Lung (tissue), 12 donors: ENCODE measurements around the gene OLR1. TPM values are rescaled to one million over a fixed set of nuclear protein-coding genes. Genes with fewer than 3 reads are reported as not detected.

Experiments used
- ATAC-seq: fragments of 200-7000 bp; cut with Tn5 transposase; one replicate; pipeline ENCODE4 v1.9.1; 2020; ENCODE audit warnings: moderate number of reproducible peaks; ENCODE audit not compliant: insufficient read depth, low FRiP score
- DNase-seq, 3 donors: peaks; one replicate each; pipeline ENCODE4 v3.0.0-alpha.2; 2013 to 2017
- H3K27ac ChIP-seq, 2 donors: one replicate each; pipeline ENCODE4 v1.5.1; 2013; ENCODE audit warnings: mild to moderate bottlenecking in 2 of 2, moderate library complexity in 2 of 2, control low read depth in 1 of 2, inconsistent platforms in 1 of 2, low read depth in 1 of 2, low read length in 1 of 2
- H3K27me3 ChIP-seq, 3 donors: one replicate each; pipeline ENCODE4 v1.5.1; 2013; ENCODE audit warnings: low read length in 2 of 3; ENCODE audit not compliant: control insufficient read depth in 3 of 3, insufficient read depth in 3 of 3
- H3K36me3 ChIP-seq, 4 donors: one replicate each; pipeline ENCODE4 v1.5.1; 2013; ENCODE audit warnings: low read length in 4 of 4, mild to moderate bottlenecking in 1 of 4, moderate library complexity in 1 of 4; ENCODE audit not compliant: control insufficient read depth in 4 of 4, insufficient read depth in 4 of 4
- H3K4me1 ChIP-seq, 5 donors: one replicate each; pipeline ENCODE4 v1.5.1; 2013; ENCODE audit warnings: low read length in 5 of 5, mild to moderate bottlenecking in 2 of 5, moderate library complexity in 1 of 5; ENCODE audit not compliant: control insufficient read depth in 5 of 5, insufficient read depth in 5 of 5
- H3K4me3 ChIP-seq: one replicate; pipeline ENCODE4 v1.5.1; 2013; ENCODE audit warnings: mild to moderate bottlenecking, control low read depth, moderate library complexity
- H3K9ac ChIP-seq, 2 donors: one replicate each; pipeline ENCODE4 v1.5.1; 2013; ENCODE audit warnings: low read length in 2 of 2, control low read depth in 1 of 2; ENCODE audit not compliant: insufficient read depth in 1 of 2
- H3K9me3 ChIP-seq, 4 donors: one replicate each; pipeline ENCODE4 v1.5.1; 2013; ENCODE audit warnings: low read length in 3 of 4, mild to moderate bottlenecking in 1 of 4, moderate library complexity in 1 of 4; ENCODE audit not compliant: control insufficient read depth in 4 of 4, insufficient read depth in 3 of 4
- WGBS, 2 donors: extraction: QIAGEN DNeasy Blood & Tissue Kit; methylation state at CpG; one replicate each; pipeline ENCODE4 v1.1.7; 2013; 5-methylcytosine and 5-hydroxymethylcytosine counted together
- polyA plus RNA-seq, 2 donors: library from polyadenylated mRNA; stranded (reverse); fragments of 200-250 nt; gene quantifications; one replicate each; pipeline ENCODE4 v1.2.1, GENCODE V29; 2013
- total RNA-seq, 2 donors: library from RNA; depleted of rRNA in 1 of 2; stranded (reverse); fragments of >200 nt in 1 of 2; gene quantifications; one replicate each; pipeline ENCODE4 v1.2.1, GENCODE V29; 2014 to 2021
- TF ChIP-seq, protein P1 (sequence below): IDR thresholded peaks from 2 replicates; pipeline ENCODE4 v1.5.1; 2012; ENCODE audit warnings: mild to moderate bottlenecking; ENCODE audit errors: control extremely low read depth, extremely low read depth
- donor health status: control.
- donor health status: control.
- donor health status: Bipolar disorder and iron deficiency.
- donor health status: healthy.
- donor health status: DM: yes; HTN: yes; CAD: no.

Gene OLR1
- total and polyA plus RNA-seq, 4 donors = 11.3 to 52.1 (median 21.6) TPM

DNA sequence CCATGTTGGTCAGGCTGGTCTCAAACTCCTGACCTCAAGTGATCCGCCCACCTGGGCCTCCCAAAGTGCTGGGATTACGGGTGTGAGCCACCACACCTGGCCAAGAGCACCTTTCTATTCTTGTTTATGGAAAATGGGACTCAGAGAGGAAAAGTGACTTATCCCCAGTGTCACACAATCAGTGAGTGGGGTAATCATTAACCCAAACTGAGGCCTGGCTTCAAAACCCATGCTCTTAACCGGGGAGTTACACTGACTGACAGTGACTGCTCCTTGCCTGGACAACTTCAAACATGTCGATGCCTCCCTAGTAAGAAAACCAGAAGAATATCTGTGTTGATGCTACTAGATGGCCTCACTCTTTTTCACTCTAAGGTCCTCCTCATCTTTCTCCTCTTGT lies 49.2 kb downstream of the OLR1 start:
- Histone ChIP-seq H3K4me1 (no peaks in the 10 kb centered on the region), H3K9me3 (no peaks in the 10 kb centered on the region), H3K27ac (no peak overlapping the region), H3K9ac (no peak overlapping the region), H3K4me3 (no peak overlapping the region), H3K36me3 (no peaks in the 10 kb centered on the region), H3K27me3 (no peaks in the 10 kb centered on the region)
- no peak for ATAC-seq
- TF ChIP-seq, protein P1, sequence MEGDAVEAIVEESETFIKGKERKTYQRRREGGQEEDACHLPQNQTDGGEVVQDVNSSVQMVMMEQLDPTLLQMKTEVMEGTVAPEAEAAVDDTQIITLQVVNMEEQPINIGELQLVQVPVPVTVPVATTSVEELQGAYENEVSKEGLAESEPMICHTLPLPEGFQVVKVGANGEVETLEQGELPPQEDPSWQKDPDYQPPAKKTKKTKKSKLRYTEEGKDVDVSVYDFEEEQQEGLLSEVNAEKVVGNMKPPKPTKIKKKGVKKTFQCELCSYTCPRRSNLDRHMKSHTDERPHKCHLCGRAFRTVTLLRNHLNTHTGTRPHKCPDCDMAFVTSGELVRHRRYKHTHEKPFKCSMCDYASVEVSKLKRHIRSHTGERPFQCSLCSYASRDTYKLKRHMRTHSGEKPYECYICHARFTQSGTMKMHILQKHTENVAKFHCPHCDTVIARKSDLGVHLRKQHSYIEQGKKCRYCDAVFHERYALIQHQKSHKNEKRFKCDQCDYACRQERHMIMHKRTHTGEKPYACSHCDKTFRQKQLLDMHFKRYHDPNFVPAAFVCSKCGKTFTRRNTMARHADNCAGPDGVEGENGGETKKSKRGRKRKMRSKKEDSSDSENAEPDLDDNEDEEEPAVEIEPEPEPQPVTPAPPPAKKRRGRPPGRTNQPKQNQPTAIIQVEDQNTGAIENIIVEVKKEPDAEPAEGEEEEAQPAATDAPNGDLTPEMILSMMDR = no peak
- WGBS, 2 donors = 85 to 95% methylated on average over 4 of the region's 4 CpGs
- no peak for DNase-seq

DNA sequence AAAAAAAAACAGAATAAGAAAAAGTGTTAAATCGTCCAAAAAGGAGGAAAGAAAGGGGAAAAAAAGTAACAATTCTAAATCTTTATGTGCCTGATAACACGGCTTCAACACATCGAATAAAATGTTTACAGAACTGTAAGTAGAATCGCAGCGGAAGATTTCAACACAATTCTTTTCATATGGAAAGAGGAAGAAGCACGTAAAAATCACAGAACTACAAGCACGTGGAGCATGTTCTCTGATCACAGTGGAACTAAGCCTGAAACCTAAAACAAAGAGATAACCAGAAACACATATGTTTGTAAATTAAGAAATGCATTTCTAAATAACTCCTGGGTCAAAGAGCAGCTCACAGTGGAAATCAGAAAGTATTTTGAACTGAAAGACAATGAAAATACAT lies 50.7 kb downstream of the OLR1 start:
- TF ChIP-seq, protein P1 = no peak
- Histone ChIP-seq H3K4me3 (no peak overlapping the region), H3K9me3 (no peaks in the 10 kb centered on the region), H3K36me3 (no peaks in the 10 kb centered on the region), H3K9ac (no peak overlapping the region), H3K4me1 (no peaks in the 10 kb centered on the region), H3K27me3 (no peaks in the 10 kb centered on the region), H3K27ac (no peak overlapping the region)
- DNase-seq = peak in 1 of 3 donors; percentile 36
- WGBS, 2 donors = 36 to 56% methylated on average over 7 of the region's 7 CpGs
- ATAC-seq = no peak

DNA sequence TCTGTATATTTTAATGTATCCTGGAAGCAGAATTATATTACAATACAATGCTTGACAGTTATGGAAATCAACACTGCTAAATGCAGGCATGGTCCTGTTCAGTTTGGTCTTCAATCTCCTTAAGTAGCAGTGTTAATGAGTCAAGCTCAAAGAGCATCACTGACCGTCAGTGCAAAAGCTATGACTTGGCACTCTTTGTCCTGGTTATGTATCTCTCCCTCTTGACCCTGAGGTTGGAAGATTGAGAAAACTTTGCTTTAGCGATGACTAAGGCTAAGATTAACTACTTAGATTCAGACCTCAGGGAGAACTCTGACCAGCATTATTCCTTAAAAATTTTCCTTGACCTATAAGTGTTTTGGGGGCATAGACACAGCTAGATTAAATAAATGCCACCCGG lies 52.9 kb downstream of the OLR1 start:
- no peaks in the 10 kb centered on the region for H3K27me3 ChIP-seq
- H3K4me1 ChIP-seq = no peaks in the 10 kb centered on the region
- H3K9me3 ChIP-seq = no peaks in the 10 kb centered on the region
- 75 to 81% methylated on average over 3 of the region's 3 CpGs for WGBS, 2 donors
- no peak for DNase-seq
- no peak overlapping the region for H3K9ac ChIP-seq
- H3K4me3 ChIP-seq = no peak overlapping the region
- no peak for ATAC-seq
- no peaks in the 10 kb centered on the region for H3K36me3 ChIP-seq
- H3K27ac ChIP-seq = no peak overlapping the region
- TF ChIP-seq, protein P1 = no peak

DNA sequence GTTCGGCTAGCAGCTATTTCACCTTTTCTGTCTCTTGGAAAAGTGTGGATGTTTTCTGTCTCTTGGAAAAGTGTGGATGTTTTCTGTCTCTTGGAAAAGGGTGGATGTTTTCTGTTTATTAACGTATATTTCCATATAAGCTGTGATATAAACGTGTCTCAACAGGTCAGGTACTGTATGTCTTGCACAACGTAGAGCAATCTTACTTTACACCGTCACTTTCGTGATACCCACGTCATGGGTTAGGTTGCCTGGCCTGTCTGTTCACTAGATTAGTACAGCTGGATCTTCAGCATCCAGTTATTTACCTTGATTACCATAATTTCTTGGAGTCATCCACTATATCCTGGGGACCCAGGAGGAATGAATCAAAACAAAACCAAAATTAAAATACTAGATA lies 56.0 kb downstream of the OLR1 start:
- Histone ChIP-seq H3K27ac (no peak overlapping the region), H3K9me3 (peaks cover 0 to 3% (median 0%) of the 10 kb centered on the region in 4 donors), H3K4me3 (no peak overlapping the region), H3K36me3 (no peaks in the 10 kb centered on the region), H3K9ac (no peak overlapping the region), H3K4me1 (no peaks in the 10 kb centered on the region), H3K27me3 (no peaks in the 10 kb centered on the region)
- ATAC-seq (no peak), DNase-seq (no peak)
- TF ChIP-seq, protein P1 = no peak
- 88 to 91% methylated on average over 7 of the region's 7 CpGs for WGBS, 2 donors
